ENCODE data around the gene CSNK1D.

The CSNK1D gene

DNA sequence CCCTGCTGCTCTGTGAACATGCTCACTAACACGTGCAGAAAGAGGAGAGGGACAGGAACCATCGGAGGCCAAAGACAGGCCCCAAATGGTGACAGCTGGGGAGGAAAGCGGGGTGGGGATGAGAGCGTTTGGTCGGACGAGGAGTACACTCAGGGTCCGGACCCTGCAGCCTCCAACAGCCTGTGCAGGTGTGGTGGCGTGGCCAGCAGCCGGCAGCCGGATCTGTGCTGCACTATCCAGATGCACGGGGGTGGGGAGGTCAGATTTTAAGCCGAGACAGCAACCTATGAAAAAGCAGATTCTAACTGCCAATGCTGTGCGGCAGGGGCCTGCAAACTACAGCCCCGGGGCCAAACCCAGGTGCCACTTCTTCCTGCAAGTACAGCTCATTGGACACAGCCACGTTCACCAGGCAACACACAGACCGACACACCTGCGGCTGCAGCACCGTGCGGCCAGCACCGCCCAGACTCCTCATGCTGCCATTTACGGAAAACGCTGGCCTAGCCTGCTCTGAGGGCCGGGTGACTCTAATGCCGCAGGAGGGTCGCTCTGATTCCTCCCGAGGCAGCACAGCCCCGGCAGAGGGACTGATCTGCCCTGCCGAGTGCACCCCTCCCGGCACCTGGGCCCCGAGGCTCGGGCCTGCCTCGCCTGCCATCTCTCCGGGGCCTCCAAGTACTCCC, 23.5 kb downstream of the CSNK1D start:
- no peak for DNase-seq

DNA sequence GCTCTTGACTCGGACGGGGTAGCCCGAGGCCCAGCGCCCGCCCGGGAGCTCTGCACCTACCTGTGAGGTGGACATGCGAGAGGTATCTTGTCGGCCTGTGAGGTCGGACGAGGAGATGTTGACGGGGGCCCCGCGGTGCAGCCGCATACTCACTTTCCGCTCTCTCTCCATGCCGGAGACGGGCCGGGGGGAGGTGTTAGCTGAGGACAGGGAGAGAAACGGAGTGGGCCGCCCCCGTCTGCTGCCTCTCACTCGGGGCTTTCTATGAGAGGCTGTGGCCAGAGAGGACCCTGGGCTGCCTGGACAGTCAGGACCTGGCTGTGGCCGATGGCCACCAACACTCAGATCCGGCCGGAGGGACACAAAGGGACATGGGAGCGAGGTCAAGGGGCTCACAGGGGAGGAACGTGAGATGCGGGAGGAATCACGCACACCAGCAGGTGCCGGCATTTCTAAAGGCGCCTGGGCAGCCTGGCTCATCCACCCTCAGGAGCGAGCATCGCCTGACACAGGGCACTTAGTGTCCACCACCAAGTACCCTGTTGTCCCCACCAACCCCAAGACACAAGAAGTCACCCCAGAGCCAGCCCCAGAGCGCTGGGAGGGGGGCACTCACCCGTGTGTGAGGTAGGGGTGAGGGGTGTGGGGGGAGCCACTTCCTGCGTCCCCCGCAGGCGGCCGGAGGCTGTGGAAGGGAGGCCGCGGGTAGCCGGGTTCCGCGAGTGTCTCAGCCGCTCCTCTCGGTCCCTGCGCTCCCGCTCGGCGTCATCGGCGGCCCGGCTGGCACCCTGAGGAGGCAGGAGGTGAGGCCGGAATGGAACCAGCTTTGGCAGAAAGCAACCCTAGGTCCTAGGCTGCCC, 24.5 kb downstream of the CSNK1D start:
- no peak for DNase-seq

GRCh38 chr17:82247856-82248671, 25.4 kb downstream of the CSNK1D start:
- no peak for DNase-seq

GRCh38 chr17:82247182-82247823, 26.2 kb downstream of the CSNK1D start:
- no peak for DNase-seq

DNA sequence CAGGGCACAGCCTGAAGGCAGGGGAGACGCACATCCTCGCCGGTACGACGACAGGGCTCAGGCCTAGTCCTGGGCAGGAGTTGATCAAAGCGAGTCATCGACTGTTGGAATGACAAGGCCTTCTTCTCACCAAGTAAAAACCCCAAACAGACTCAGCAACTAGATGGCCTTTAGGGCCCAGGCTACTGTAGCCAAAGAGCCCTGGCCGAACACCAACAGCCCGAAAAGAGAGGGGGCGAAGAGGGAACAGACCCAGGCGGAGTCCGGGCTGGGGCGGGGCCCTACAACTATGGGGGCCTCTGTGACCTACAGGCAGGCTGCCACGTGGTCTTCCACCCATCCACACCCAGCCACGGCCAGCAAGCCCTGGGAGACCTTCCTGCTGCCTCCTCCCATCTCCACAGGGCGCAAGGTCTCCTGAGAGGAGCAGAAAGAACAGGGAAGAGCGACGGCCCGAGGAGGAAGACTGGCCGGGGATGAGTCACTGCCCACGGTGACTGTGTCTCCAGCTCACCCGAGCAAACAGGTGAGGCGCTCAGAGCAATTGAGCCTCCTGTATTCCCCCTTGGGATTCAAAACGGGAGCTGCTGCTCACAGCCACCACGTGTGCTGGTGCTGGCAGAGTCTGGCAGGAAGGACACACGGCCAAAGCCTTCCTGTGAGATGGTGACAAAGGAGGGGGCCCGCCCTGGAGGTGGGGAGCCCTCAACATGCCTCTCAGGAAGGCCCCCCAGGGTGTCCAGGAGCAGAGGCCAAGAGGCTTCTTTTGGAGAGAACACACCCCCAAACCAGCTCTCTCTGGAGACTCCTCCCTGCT, 26.9 kb downstream of the CSNK1D start:
- DNase-seq, result no peak

- DNase-seq, result no peak
Observed at GRCh38 chr17:82246040-82246364, 27.5 kb downstream of the CSNK1D start.

GRCh38 chr17:82245134-82246039, 28.1 kb downstream of the CSNK1D start:
- DNase-seq, result no peak

DNA sequence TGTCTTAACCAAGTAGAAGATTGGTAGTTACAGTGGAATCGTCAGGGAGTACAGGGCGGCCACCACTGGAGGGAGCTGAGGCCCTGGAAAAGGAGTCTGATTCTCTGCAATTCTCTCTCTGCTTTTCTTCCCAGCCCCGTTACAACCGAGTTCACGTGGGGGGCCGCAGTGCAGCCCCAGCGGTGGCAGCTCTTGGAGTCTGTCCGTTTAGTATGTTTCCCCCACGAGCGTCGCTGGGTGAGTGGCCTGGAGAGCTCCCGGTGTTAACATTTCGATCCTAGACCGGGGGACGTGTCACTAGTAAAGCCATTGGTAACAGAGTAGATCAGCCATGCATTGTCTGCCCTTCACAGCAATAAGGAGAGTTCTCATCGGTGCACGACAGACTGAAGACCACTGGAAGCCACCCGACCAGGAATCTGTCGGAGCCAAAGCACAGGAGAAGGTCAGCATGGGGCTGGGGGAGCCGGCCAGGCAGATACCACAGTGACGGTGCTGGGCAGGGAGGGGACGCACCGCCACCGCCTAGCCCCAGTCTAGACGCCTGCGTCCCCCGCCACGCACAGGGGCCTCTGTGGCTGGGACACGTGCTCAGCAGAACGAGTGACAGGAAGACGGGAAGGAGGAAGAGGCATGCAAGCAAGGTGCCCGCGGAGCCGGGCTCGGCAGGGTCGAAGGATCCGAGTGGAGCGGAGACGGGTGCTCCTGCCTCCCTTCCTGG, 28.9 kb downstream of the CSNK1D start:
- no peak for DNase-seq

- no peak for DNase-seq
Observed at GRCh38 chr17:82243648-82244412, 29.7 kb downstream of the CSNK1D start.

GRCh38 chr17:82242977-82243647, 30.4 kb downstream of the CSNK1D start:
- no peak for DNase-seq

GRCh38 chr17:82242698-82242976, 30.9 kb downstream of the CSNK1D start:
- no peak for DNase-seq

DNA sequence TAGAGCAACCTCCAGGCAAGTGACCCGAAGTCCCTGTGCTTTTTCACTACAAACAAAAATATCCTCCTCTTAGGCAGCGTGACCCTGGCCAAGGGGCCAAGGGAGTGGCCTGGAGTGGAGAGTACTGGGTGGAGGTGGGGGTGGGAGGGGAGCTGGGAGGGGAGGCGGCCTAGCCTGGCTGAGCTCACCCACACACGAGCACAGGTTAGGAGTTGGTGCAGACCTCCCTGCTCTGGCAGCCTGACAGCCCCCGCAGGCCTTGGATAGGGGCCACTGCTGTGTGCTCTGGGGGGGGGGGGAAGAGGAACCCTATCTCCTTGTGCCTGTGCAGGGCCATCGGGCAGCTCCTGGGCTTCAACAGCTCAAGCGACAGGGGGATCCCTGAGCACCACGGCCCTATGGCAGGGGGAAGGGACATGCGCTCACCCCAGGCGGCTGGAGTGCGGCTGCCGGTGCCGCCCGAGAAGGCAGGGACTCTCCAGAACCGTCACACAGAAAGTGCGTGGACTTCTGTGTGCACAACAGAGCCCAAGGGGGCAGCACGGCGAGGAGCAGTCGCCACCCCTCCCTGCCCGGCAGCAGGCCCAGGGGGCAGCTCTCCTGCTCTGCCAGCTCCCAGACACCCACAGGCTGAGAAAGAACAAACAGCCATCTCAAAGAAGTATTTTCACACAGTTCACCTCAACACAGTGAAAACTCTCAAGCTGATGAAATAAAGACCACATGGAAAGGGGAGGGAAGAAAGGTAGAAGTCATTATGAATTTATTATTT, 31.4 kb downstream of the CSNK1D start:
- no peak for DNase-seq

GRCh38 chr17:82241183-82241925, 32.1 kb downstream of the CSNK1D start:
- no peak for DNase-seq

GRCh38 chr17:82240506-82241182, 32.9 kb downstream of the CSNK1D start:
- DNase-seq, result no peak

DNA sequence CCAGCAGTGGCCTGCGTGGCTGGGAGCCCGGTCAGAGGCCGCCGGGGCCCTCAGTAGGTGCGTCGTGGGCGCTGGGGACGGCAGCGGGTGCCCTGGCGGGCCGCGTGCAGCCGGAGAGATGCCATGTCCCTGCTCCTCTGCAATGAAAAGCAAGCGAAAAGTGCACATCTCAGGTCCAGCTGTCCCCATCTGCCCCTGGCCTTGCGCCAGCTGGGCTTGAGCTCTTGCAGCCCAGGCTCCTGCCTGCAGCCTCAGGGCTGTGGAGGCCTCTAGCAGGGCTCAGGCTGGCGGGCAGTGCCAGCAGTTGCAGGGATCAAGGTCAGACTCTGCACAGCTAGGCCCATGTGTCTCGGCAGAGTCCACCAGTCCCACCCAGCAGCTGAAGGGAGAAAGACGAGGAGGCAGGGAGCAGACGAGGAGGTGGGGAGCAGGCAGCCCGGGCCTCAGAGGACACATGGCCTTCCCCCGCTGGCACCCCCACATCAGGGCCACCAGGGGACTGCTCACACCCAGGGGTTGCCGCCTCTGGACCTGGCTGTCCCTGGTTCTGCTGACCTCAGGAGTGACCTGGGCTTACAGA, 33.5 kb downstream of the CSNK1D start:
- no peak for DNase-seq

DNA sequence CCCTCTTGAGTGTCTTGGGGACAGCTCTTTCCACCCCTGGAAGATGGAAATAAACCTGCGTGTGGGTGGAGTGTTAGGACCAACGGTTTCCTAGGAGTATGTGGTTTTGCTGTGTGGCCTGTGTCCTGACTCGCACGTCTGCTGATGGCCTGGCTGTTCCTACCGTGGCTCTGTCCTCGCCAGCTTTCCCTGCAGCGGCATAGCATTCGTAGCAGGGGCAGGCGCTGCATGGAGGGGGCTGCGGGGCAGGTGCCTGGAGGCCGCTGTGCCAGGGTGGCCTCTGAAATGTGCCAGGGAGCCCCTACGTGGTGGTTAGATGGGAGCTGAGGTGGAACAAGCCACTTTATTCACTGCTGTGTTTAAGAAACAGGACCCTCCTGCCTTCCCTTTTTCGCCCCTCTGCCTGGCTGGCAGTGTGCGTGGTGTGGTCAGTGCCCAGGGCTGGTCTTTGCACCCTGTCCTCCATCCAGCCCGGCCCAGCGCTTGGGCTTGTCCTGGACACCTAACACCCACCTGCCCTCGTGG, 34.0 kb downstream of the CSNK1D start:
- no peak for DNase-seq

Measured in activated CD4-positive, CD25-positive, alpha-beta regulatory T cell (primary cell).